SU-DHL-6 (cell line): ENCODE measurements around the gene CLEC1B.
"Not testable (repeated sequence)": the region's sequence is repeated elsewhere in the genome, so short reads cannot be mapped to it uniquely, and the experiment has no call there.

Experiments used
- H2AFZ ChIP-seq: fragments of 200-600 bp; sonication (generic); 2 replicates; pipeline ENCODE4 v1.6.1; 2014; ENCODE audit warnings: low read depth, mild to moderate bottlenecking, moderate library complexity, mixed read lengths, antibody characterized with exemption, low read length; ENCODE audit not compliant: severe bottlenecking
- H3F3A ChIP-seq: fragments of 200-600 bp; shearing (Covaris generic); 2 replicates; pipeline ENCODE4 v1.6.0; 2016; ENCODE audit warnings: antibody characterized with exemption, mild to moderate bottlenecking; ENCODE audit not compliant: insufficient read depth
- H3K27ac ChIP-seq: fragments of 200-600 bp; sonication (generic); 2 replicates; pipeline ENCODE4 v1.5.1; 2016; ENCODE audit warnings: low read depth, mild to moderate bottlenecking, low read length, moderate library complexity, mixed read lengths
- H3K27me3 ChIP-seq: fragments of 200-600 bp; sonication (generic), shearing (Covaris generic); 2 replicates; pipeline ENCODE4 v1.6.0; 2014; ENCODE audit warnings: mild to moderate bottlenecking, low read length
- H3K36me3 ChIP-seq: fragments of 200-600 bp; sonication (generic); 2 replicates; pipeline ENCODE4 v1.6.1; 2014; ENCODE audit warnings: mild to moderate bottlenecking, low read length, mixed read lengths
- H3K4me2 ChIP-seq: fragments of 300-600, 200-600 bp; shearing (Covaris generic), sonication (generic); 2 replicates; pipeline ENCODE4 v1.6.0; 2014; ENCODE audit warnings: low read length, low read depth, mild to moderate bottlenecking; ENCODE audit not compliant: poor library complexity, severe bottlenecking
- H3K4me3 ChIP-seq: fragments of 200-600 bp; sonication (generic); 2 replicates; pipeline ENCODE4 v1.5.1; 2014; ENCODE audit warnings: antibody characterized with exemption, low read length, mild to moderate bottlenecking, mixed read lengths; ENCODE audit not compliant: insufficient read depth, poor library complexity, severe bottlenecking
- H3K79me2 ChIP-seq: fragments of 200-600 bp; sonication (generic); 2 replicates; pipeline ENCODE4 v1.6.1; 2014; ENCODE audit warnings: mild to moderate bottlenecking, low read length, moderate library complexity; ENCODE audit not compliant: insufficient read depth
- H3K9ac ChIP-seq: fragments of 200-600 bp; sonication (generic); 2 replicates; pipeline ENCODE4 v1.7.0; 2014; ENCODE audit warnings: mild to moderate bottlenecking, low read length
- H3K9me2 ChIP-seq: fragments of 200-600 bp; sonication (generic); replicated peaks from 2 replicates; pipeline ENCODE4 v1.6.1; 2014; ENCODE audit warnings: low read length; ENCODE audit not compliant: insufficient read depth
- H3K9me3 ChIP-seq: fragments of 200-600 bp; sonication (generic); 2 replicates; pipeline ENCODE4 v1.6.1; 2014; ENCODE audit warnings: low read length, mixed read lengths; ENCODE audit not compliant: insufficient read depth
- H4K20me1 ChIP-seq: fragments of 200-600 bp; sonication (generic); 2 replicates; pipeline ENCODE4 v1.6.1; 2014; ENCODE audit warnings: low read depth, mild to moderate bottlenecking, antibody characterized with exemption, low read length, moderate library complexity, mixed read lengths
- CTCF ChIP-seq: fragments of 200-600 bp; sonication (generic); IDR thresholded peaks from one replicate; pipeline ENCODE4 v1.5.1; 2017; ENCODE audit warnings: antibody characterized with exemption, mild to moderate bottlenecking, low read length, moderate library complexity; ENCODE audit not compliant: insufficient read depth, poor library complexity, severe bottlenecking
- EZH2phosphoT487 ChIP-seq: fragments of 200-600 bp; sonication (generic), shearing (Covaris generic); conservative IDR thresholded peaks from 2 replicates; pipeline ENCODE4 v1.6.1; 2018; ENCODE audit warnings: mild to moderate bottlenecking, antibody characterized with exemption, low read length, moderate library complexity, mixed read lengths

Gene CLEC1B

GRCh38 chr12:9961106-9961505 lies 37.8 kb downstream of the CLEC1B start:
- H3K4me2 ChIP-seq, result no peak overlapping the region

GRCh38 chr12:9960590-9960989 lies 38.3 kb downstream of the CLEC1B start:
- TF ChIP-seq EZH2phosphoT487 (no peak), CTCF (no peak)
- H2AFZ ChIP-seq, result no peak overlapping the region
- no peaks in the 10 kb centered on the region for H3K79me2 ChIP-seq
- H3K9me2 ChIP-seq, result no peaks in the 10 kb centered on the region
- H3K36me3 ChIP-seq, result no peaks in the 10 kb centered on the region
- H3K9me3 ChIP-seq, result no peaks in the 10 kb centered on the region
- H3K27me3 ChIP-seq, result no peaks in the 10 kb centered on the region
- H3K27ac ChIP-seq, result no peak overlapping the region
- no peaks in the 10 kb centered on the region for H4K20me1 ChIP-seq
- no peaks in the 10 kb centered on the region for H3F3A ChIP-seq
- H3K4me3 ChIP-seq, result no peak overlapping the region
- H3K9ac ChIP-seq, result no peak overlapping the region
- H3K4me2 ChIP-seq, result no peak overlapping the region

More at GRCh38 chr12:9961106-9961505, 37.8 kb downstream of the CLEC1B start:
- Histone ChIP-seq H3F3A (no peaks in the 10 kb centered on the region), H3K9me2 (no peaks in the 10 kb centered on the region), H3K79me2 (no peaks in the 10 kb centered on the region), H3K9me3 (no peaks in the 10 kb centered on the region), H3K27me3 (no peaks in the 10 kb centered on the region), H3K9ac (no peak overlapping the region), H4K20me1 (no peaks in the 10 kb centered on the region), H2AFZ (no peak overlapping the region), H3K36me3 (no peaks in the 10 kb centered on the region), H3K4me3 (no peak overlapping the region), H3K27ac (no peak overlapping the region)
- TF ChIP-seq EZH2phosphoT487, result no peak
- no peak for TF ChIP-seq CTCF

GRCh38 chr12:9957834-9958233 lies 41.1 kb downstream of the CLEC1B start:
- no peaks in the 10 kb centered on the region for H3K79me2 ChIP-seq
- H3K9me3 ChIP-seq, result no peaks in the 10 kb centered on the region
- H3K36me3 ChIP-seq, result no peaks in the 10 kb centered on the region
- no peaks in the 10 kb centered on the region for H3F3A ChIP-seq
- no peaks in the 10 kb centered on the region for H3K9me2 ChIP-seq
- H2AFZ ChIP-seq, result no peak overlapping the region
- H3K4me3 ChIP-seq, result no peak overlapping the region
- H3K27me3 ChIP-seq, result no peaks in the 10 kb centered on the region
- H3K9ac ChIP-seq, result no peak overlapping the region
- no peak overlapping the region for H3K27ac ChIP-seq
- TF ChIP-seq EZH2phosphoT487 (no peak), CTCF (no peak)
- no peak overlapping the region for H3K4me2 ChIP-seq
- no peaks in the 10 kb centered on the region for H4K20me1 ChIP-seq

GRCh38 chr12:9952954-9953729 lies 45.8 kb downstream of the CLEC1B start:
- not testable (repeated sequence) for H3K4me3 ChIP-seq, H3K27ac ChIP-seq, H3K27me3 ChIP-seq, H3K9me3 ChIP-seq, H3K4me2 ChIP-seq, H3K36me3 ChIP-seq, H3K9me2 ChIP-seq, H3K79me2 ChIP-seq, H2AFZ ChIP-seq, H4K20me1 ChIP-seq, H3F3A ChIP-seq, H3K9ac ChIP-seq
